ENCODE results near the gene DNASE1L2.

DNASE1L2 gene

DNA sequence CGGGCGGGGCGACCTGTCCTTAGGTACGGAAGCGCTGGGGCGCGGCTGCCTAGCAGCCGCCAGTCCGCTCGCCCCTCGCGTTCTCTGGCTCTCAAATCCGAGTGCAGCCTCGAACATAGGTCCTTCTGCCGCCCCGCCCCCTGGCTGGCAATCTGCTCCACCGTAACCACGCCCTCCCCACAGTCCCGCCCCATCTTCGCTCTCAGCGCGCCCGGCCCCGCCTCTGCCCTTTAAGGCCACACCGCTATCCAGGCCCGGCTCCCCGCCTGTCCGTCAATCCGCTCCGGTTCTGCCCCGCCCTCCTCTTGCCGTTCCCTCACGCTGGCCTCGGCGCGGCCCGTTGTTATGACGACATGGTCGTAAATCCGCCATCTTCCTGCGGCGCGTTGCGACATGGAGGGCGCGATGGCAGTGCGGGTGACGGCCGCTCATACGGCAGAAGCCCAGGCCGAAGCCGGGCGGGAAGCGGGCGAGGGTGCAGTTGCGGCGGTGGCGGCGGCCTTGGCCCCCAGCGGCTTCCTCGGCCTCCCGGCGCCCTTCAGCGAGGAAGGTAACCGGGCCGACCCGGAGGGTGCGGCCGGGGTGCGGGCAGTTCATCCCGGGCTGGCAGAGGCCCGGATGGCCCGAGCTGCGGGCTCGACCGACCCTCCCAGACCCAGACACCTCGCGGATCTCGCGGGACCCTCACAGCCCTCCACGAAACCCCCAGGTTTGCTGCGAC is 12.9 kb upstream of the DNASE1L2 start, which contains the start of gene E4F1:
E4F1 (plus strand) TSS at position 371 of the 721 bp plus-strand sequence; CDS start at position 394, 23 bp downstream.
- DNase-seq (ENCODE audit: low spot score) (peak; percentile 100), FAIRE-seq (peak; percentile 98)

DNA sequence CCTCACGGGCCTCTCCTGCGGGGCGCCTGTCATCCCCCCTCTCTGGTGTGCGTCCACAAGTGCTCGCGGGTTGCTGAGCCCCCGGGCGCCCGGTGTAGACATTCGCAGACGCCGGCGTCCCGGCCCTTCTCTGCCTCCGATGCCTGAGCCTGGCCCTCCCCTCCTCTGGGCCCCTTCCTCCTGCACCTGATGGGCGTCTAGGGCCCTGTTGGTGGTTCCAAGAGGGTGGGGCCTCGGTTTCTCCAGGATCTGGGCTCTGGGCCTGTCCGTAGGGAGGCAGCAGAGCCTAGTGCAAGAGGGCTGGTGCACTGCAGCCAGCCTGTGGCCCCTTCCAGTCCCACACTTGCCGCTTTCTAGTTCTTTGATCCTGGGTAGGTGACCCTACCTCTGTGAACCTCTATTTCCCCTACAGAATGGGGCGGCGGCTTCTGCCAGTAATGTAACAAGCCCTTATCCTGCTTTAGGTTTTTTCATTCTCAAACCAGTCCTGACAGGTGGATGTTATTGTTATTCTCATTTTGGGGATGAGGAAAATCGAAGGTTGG is 12.2 kb upstream of the DNASE1L2 start:
- DNase-seq (ENCODE audit: low spot score) (peak; percentile 59), FAIRE-seq (no peak)

DNA sequence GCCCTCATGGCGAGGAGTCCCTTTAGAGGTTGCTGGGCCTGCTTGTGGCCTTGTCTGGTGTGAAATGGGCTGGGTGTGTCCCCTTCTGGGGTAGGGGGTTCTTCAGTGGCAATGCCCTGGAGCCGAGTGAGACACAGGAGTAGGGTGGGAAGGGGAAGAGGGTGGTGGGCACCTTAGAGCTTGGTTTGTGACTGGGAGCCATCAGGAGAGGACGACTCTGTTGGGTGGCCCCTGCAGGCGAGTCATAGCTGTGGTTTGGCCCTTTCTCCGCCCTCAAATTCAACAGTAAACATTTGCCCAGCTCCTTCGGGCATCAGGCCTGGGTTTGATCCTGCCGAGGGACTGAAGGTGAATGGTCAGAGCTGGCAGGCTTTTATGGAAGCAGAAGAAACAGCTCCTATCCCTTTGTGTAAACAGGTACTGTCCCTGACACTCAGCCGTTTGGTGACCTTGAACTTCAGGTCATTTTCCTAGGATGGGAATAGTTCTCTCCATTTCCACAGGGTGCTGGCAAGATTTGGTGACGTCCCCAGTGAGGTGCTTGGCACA is 9.9 kb upstream of the DNASE1L2 start:
- FAIRE-seq (no peak), DNase-seq (ENCODE audit: low spot score) (no peak)

DNA sequence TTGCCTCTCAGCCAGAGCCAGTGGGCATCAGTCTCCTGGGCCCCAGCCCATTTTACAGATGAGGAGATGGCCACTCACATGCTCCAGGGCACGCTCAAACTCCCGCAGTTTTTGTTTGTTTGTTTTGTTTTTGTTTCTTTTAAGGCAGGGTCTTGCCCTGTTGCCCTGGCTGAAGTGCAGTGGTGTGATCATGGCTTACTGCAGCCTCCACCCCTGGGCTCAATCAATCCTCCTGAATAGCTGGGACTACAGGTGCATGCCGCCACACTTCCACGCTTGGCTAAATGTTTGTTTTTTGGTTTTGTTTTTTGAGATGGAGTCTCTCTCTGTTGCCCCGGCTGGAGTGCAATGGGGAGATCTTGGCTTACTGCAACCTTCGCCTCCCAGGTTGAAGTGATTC is 9.3 kb upstream of the DNASE1L2 start:
- DNase-seq (ENCODE audit: low spot score) (no peak), FAIRE-seq (no peak)

DNA sequence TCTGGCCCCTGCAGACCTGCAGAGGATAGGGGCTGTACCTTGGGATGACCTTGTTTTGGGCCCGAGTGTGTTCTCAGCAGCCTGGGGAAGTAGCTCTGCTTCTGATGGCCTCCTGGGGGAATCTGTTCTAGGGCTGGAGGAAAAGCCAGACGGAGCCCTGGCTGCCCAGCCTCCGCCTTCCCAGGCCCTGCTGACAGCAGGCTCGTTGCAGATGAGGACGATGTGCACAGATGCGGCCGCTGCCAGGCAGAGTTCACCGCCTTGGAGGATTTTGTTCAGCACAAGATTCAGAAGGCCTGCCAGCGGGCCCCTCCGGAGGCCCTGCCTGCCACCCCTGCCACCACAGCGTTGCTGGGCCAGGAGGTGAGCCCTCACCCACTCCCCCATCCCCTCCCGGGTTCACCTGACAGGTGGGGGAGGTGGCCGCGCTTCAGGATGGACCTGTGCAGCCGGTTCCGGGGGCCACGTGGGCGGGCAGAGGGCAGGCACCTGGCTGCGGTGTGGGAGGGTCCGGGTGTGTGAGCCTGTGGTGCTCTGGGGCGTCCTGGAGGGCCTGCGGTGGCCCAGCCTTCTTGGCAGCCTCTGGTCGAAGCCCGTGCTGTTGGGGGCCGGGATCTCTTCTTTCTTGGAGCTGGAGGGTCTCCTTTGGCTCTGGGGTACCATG is 8.0 kb upstream of the DNASE1L2 start:
- FAIRE-seq (no peak), DNase-seq (ENCODE audit: low spot score) (no peak)

DNA sequence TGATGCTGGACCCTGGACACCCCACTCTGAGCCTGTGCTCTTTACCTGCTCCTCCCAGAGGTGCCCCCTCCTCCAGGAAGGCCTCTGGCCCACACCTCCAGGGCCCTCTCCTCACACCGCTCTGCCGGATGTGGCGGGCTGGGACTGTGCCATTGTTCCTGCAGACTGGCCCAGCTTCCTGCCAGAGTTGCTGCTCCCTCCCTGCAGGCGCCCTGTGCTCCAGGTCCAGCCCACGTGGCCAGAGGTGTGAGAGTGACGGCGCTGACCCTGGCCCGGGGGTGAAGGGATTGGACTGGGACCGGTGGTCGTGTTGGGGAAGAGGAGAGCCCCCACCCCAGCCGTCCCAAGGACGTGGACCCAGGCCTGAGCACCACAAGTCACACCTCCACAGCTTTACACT is 7.2 kb upstream of the DNASE1L2 start:
- DNase-seq (ENCODE audit: low spot score) (no peak), FAIRE-seq (no peak)

DNA sequence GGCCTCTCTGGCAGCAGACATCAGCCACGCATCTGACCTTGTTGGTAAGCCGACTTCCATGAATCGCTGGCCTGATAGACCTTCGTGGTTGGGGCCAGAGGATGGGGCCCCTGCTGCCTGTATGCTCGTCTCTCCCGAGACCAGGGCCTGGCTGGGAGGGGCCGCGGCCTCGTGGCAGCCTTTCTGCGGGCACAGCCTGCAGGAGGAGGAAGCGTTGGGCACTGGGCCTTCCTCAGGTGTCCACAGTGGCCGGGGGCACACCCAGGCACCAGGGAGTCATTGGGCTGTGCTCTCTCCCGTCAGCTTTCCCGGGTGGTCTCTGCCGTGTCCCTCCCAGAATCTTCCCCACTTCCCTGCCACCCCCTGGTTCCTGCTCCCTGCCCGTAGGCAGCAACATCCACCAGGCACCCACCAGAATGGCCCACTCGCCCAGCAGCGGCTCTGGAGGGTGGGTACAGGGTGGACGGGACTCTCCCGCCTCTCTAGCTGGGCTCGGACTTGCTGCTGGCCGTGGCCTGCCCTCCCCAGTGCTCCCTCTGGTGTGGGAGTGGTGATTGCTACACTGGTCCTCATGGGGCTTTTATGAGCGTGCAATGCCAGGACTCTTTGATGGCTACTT is 6.5 kb upstream of the DNASE1L2 start:
- no peak for DNase-seq (ENCODE audit: low spot score)
- no peak for FAIRE-seq

DNA sequence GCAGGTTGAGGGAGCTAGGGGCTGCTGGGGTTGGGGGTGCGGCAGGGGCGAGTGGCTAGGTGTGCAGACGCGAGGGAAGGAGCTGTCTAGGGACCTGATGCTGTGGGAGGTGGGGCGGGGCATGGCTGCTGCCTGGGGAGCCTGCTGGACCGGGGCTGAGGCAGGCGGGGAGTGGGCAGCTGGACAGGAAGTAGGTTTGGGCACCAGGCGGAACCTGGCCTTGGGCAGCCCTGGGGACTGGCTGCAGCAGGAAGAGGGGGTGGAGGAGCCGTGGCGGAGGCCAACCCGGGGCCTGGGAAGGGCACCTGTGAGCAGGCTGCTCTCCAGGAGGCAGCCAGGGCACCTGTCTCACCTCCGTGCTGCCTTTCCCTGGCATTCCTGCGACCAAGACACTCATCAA is 5.9 kb upstream of the DNASE1L2 start:
- FAIRE-seq (no peak), DNase-seq (ENCODE audit: low spot score) (no peak)

DNA sequence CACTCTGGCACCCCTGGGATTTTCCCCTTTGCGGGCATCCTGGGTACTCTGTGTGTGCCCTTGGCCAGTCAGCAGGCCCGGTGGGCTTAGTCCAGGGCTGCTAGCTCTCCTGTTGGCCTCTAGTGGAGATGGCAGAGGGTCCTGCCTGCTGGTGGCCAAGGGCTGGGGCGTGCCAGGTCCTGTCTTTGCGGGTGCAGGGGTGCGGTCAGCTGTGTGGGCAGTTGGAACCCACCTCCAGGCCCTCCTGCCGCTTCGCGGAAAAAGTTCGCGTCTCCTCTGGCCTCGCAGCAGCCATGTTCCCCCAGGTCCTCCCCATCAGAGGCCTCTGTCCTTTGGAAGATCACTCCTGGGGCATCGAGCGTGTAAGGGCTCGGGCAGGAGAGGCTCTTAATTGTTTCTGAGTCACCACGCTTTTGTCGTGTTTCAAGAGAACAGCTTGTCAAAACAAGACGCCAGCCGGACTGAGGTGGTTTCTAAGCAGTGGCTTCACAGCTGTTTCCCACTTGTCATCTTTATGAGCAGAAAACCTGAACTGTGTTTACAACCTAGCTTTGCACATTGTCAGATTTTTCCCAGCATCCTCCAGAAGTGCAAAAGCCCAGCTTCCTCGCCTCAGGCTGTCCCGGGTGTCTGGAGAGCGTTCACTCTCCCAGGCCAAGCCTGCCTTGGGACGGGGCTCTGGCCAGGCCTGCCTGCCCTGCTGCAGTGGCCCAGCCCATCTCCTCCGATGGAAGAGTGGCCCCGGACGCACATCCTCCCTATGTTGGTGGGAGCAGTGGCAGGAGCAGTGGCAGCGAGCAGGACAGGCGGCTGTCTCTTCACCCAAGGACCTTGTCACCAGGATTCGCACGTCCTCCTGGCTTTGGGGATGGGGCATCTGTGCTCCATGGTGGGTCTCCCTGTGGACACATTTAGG is 5.0 kb upstream of the DNASE1L2 start:
- no peak for FAIRE-seq
- no peak for DNase-seq (ENCODE audit: low spot score)

DNA sequence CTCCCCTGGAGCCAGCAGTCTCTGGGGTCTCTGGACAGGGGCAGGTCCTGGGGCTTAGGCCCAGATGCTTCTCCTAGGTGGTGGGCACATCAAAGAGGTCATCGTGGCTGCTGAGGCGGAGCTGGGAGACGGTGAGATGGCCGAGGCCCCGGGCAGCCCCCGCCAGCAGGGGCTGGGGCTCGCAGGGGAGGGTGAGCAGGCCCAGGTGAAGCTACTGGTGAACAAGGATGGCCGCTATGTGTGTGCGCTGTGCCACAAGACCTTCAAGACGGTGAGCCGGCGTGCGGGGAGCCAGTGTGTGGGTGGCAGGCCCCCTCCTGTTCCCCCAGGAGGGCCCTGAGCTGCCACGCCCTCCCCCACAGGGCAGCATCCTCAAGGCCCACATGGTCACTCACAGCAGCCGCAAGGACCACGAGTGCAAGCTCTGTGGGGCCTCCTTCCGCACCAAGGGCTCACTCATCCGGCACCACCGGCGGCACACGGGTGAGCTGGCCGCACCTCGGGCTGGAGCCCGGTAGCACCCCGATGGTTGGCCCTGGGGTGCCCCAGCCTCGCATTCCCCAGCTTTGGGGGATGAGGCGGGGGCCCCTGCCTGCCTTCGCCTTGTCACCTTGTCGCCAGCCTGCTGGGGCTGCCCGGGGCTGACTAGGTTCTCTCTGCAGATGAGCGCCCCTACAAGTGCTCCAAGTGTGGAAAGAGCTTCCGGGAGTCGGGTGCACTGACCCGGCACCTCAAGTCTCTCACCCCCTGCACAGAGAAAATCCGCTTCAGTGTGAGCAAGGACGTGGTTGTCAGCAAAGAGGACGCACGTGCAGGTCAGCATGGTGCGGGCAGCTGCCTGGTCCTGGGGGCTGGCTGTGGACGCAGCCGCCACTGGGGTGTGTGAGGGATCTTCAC is 3.9 kb upstream of the DNASE1L2 start:
- no peak for FAIRE-seq
- no peak for DNase-seq (ENCODE audit: low spot score)

DNA sequence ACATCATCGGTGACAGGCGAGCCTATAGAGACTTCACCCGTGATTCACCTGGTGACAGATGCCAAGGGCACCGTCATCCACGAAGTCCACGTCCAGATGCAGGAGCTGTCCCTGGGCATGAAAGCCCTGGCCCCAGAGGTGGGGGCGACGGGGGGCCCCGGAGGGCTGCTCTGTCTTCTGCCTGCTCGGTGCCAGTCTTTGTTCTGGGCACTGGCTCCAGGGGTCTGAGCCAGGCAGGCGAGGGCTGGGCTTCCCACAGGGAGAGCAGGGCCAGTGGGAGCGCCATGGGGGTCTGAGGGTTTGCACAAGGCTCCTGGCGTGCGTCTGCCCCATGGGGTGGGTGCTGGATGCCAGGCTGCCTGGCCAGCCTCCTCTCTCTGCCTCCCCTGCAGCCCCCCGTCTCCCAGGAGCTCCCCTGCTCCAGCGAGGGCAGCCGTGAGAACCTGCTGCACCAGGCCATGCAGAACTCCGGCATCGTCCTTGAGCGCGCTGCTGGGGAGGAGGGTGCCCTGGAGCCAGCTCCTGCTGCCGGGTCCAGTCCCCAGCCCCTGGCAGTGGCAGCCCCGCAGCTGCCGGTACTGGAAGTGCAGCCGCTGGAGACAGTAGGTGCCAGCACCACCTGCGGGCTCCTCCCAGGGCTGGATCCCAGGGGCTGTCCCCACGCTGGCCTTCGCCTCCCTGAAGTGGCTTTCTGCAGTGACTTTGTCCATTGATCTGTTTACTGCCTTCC is 3.0 kb upstream of the DNASE1L2 start:
- FAIRE-seq (no peak), DNase-seq (ENCODE audit: low spot score) (no peak)

DNA sequence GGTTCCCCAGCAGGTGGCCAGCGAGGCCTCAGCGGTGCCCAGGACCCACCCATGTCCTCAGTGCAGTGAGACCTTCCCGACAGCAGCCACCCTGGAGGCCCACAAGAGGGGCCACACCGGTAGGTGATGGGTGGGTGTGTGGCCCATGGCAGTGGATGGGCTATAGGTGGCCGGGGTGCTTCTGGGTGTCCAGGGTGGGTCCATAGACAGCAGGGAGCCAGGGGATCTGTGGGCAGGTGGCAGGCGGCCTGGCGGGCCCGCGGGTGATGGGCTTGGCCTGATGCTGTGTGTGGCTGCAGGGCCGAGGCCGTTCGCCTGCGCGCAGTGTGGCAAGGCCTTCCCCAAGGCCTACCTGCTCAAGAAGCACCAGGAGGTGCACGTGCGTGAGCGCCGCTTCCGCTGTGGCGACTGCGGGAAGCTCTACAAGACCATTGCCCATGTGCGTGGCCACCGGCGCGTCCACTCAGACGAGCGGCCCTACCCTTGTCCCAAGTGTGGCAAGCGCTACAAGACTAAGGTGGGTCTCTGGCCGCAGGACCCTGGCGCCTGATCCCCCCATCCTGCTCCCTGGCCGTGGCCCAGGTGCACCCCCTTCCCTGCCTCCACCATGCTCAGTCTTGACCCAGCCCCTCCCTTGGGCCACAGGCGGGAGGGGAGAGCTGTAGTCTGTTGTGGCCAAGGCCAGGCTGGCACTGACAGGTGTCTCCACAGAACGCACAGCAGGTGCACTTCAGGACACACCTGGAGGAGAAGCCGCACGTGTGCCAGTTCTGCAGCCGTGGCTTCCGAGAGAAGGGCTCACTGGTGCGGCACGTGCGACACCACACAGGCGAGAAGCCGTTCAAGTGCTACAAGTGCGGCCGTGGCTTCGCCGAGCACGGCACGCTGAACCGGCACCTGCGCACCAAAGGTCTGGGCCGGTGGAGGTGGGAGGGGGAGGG is 2.1 kb upstream of the DNASE1L2 start:
- no peak for DNase-seq (ENCODE audit: low spot score)
- no peak for FAIRE-seq

DNA sequence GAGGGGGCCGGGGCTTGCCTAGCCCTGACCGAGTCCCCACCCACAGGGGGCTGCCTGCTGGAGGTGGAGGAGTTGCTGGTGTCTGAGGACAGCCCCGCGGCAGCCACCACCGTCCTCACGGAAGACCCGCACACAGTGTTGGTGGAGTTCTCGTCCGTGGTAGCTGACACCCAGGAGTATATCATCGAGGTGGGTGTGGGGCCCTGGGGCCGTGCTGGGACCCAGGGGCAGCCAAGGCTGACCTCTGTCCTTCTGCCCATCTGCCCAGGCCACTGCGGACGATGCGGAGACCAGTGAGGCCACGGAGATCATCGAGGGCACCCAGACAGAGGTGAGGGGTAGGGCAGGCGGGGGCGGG is 1.5 kb upstream of the DNASE1L2 start:
- DNase-seq (ENCODE audit: low spot score) (no peak), FAIRE-seq (no peak)

DNA sequence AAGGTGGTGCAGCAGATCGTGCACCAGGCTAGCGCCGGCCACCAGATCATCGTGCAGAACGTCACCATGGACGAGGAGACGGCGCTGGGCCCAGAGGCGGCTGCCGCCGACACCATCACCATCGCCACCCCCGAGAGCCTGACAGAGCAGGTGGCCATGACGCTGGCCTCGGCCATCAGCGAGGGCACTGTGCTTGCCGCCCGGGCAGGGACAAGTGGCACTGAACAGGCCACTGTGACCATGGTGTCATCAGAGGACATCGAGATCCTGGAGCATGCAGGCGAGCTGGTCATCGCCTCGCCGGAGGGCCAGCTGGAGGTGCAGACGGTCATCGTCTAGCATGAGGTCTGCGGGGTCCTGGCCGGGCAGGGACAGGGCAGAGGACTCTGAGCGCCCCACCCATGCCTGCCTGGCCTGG is 1.0 kb upstream of the DNASE1L2 start:
- no peak for FAIRE-seq
- DNase-seq (ENCODE audit: low spot score), result no peak

DNA sequence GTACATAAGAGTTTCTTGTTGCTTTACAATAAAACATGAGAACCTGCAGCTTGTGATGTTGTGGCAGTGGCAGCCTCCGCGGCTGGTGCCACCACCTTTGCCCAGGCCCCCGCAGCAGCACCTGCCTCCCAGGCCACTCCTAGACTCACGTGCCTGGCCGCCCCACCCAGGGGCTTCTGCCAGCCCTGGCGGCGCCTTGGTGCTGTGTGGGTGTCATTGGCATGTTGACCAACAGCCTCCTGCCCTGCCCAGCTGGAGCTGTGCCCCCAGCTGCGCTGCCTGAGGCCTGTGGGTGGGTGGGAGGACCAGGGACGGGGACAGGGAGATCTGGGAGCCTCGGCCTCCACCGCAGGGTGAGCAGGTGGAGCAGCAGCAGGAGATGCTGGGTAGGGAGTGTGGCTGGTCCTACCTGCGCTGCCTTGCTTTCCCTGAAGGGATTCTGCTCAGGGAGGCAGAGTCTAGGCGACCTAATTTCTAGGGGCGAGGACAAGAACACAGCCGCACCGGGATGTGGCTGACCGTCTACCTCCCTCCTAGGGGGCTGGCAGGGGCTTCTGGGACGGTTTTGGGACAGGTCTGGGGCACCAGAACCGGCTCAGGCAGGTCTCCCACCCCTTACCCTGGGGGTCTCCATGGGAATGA is 428 bp upstream of the DNASE1L2 start:
- DNase-seq (ENCODE audit: low spot score) (no peak), FAIRE-seq (no peak)

DNA sequence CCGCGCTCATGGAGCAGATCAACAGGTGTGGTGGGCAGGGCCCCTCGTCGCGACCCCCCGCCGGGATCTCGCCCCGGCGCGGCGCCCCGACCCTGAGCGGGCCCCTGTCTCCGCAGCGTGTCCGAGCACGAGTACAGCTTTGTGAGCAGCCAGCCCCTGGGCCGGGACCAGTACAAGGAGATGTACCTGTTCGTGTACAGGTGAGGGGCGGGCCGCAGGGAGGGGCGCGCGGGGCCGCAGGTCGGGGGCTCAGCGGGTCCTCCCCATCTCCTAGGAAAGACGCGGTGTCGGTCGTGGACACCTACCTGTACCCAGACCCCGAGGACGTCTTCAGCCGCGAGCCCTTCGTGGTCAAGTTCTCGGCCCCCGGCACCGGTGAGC is 848 bp downstream of the DNASE1L2 start:
- no peak for DNase-seq (ENCODE audit: low spot score)
- FAIRE-seq, result no peak

DNA sequence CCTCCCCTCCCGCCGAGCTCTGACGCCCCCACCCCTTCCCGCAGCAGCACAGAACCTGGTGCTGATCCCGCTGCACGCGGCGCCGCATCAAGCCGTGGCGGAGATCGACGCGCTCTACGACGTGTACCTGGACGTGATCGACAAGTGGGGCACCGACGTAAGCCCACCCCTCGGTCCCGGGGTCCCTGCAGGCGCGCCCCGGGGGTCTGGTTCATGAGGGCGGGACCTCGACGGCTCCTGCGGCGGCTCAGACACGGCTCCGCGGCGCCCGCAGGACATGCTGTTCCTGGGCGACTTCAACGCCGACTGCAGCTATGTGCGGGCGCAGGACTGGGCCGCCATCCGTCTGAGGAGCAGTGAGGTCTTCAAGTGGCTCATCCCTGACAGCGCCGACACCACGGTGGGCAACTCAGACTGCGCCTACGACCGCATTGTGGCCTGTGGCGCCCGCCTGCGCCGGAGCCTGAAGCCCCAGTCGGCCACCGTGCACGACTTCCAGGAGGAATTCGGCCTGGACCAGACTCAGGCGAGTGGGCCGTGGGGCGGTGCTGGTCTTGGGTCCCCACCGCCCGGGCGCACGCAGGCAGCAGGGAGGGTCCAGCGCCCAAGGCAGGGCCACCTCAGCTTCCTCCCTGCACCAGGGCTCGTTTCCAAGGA is 1.4 kb downstream of the DNASE1L2 start:
- FAIRE-seq (no peak), DNase-seq (ENCODE audit: low spot score) (no peak)
